Stimulated activated CD8-positive, alpha-beta memory T cell treated with anti-CD3 and anti-CD28 coated beads, Interleukin-7, amount 100 ng/mL, for 24 hours (primary cell): ENCODE measurements around the gene EOLA1.
"Not testable (repeated sequence)": the region's sequence is repeated elsewhere in the genome, so short reads cannot be mapped to it uniquely, and the experiment has no call there.

Experiments used
- DNase-seq: peaks from one replicate; pipeline ENCODE4 v3.0.0-alpha.2; 2020; ENCODE audit warnings: low read depth

EOLA1 gene

DNA sequence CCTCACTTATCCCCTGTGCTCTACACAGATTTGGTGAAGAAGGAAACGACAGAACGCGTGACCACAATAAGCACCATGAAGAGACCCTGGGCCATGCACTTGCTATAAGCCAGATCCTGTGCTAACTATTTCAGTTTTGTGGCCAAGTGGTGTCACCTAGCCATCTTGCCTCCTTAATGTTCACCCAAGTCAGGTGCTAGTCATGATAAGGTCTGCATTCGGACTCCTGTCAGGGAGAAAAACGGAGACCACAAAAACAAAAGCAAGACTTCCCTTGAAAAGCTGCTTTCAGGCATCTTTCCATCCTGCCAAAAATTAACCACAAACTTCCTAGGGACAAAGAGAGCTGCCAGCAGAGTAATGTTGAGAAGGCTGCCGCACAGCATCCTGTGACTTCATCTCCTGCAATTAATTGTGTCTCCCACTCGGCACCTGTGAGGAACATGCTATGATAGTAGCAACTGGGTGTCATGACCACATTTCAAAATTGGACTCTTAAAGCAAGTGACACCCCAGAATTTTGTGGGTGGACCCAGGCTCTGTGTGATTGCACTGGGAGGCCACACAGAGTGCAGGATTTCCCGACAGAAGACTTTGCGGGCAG lies 26.9 kb upstream of the EOLA1 start:
- no peak for DNase-seq

DNA sequence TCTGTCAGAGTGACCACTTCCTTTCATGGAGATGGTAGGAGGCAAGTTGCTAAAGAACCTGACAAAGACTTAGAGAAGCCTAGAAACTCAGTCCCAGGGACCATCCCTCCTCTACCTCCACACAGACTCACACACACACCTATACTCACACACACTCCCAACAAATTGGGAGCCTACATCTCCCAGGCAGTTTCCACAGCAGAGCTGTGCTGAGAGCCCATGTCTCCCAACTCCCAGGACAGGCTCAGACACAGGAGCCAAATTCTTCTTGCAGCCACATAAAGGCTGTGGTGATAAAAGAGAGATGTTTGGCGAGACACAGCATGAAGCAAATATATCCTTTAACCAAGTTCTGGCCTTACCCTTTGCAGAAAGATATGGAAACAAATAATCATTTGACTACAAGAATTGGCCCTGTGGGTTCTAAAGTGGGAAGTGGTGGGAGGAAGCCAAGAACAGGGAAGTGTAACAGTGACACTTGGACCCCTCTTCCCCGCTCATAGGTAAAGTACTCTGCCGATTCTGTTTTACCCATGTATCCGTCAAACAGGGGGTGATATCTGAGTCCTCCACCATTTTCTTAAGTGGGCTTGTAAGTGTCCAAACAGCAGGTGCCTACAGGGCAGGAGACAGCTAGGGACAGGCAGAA lies 24.7 kb upstream of the EOLA1 start:
- no peak for DNase-seq

DNA sequence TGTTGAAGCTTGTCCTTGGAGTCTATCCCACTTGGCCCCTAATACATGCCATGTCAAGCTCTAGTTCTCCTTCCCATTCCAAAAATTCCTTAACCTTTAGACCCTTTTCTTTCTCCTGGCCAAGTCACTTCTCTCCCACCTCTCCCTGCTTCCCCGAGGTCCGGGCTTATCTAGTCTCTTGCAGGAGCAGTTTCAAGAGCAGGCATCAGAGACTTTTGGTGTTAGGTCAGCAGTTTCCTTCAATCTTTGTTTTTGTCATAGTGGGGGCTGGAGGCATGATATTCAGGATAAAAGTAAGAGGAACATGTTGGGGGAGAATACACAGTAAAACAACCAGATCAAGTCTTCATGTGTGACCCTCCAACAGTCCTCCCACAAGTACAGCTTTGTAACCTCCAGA lies 24.2 kb upstream of the EOLA1 start:
- DNase-seq: no peak

DNA sequence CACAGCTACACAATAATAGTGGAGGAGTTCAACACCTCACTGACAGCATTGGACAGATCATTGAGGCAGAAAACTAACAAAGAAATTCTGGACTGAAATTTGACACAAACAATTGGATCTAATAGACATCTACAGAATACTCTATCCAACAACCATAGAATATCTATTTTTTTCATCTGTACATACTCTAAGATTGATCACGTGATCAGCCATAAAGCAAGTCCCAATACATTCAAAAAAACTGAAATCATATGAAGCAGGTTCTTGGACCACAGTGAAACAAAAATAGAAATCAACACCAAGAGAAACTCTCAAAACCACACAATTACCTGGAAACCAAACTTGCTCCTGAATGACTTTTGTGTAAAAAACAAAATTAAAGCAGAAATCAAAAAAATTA lies 23.5 kb upstream of the EOLA1 start:
- DNase-seq: no peak

DNA sequence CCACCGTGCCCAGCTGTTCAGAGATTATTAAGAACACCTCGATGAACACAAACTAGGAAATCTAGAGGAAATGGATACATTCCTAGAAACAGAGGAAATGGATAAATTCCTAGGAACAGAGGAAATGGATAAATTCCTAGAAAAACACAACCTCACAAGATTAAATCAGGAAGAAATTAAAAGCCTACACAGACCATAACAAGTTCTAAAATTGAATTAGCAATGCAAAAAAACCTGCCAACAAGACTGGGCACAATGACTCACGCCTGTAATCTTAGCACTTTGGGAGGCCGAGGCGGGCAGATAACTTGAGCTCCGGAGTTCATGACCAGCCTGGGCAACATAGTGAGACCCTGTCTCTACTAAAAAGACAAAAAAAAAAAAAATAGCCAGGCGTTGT lies 22.6 kb upstream of the EOLA1 start:
- DNase-seq: no peak

DNA sequence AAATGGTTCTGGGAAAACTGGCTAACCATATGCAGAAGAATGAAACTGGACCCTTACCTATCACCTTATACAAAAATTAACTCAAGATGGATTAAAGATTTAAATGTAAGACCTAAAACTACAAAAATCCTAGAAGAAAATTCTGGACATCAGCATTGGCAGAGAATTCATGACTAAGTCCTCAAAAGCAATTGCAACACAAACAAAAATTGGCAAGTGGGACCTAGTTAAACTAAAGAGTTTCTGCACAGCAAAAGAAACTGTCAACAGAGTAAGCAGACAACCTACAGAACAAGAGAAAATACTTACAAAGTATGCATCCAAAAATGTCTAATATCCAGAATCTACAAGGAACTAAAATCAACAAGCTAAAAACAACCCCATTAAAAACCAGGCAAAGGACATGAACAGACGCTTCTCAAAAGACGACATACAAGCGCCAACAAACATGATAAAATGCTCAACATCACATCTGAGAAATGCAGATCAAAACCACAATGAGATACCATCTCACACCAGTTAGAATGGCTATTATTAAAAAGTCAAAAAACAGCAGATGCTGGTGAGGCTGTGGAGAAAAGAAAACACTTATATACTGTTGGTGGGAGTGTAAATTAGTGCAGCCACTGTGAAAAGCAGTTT lies 20.1 kb upstream of the EOLA1 start:
- not testable (repeated sequence) for DNase-seq

DNA sequence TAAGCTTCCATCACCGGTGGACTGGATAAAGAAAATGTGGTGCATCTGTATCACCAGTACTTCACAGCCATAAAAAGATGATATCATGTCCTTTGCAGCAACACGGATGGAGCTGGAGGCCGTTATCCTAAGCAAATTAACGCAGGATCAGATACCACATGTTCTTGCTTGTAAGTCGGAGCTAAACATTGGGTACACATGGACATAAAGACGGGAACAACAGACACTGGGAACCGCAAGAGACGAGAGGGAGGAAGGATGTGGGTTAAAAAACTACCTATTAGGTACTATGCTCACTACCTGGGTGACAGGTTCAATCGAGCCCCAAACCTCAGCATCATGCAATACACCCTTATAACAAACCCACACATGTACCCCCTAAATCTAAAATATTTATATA lies 19.4 kb upstream of the EOLA1 start:
- no peak for DNase-seq

DNA sequence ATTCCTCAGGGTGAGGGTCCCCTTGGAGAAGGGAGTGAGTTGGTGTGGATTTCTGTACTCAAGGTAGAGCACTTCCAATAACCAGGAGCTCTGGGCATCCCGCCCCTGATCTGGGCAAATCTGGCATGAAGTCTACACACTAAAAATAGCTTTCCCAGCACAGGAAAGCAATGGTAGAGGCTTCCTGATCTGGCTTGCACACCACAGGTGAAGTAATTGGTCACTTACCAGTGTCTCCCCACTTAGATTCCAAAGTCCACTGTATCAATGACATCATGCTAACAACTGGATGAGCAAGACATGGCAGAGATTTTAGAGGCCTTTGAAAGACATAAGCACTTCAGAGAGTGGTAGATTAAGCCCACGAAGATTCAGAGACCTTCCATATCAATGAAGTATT lies 17.9 kb upstream of the EOLA1 start:
- DNase-seq: no peak

DNA sequence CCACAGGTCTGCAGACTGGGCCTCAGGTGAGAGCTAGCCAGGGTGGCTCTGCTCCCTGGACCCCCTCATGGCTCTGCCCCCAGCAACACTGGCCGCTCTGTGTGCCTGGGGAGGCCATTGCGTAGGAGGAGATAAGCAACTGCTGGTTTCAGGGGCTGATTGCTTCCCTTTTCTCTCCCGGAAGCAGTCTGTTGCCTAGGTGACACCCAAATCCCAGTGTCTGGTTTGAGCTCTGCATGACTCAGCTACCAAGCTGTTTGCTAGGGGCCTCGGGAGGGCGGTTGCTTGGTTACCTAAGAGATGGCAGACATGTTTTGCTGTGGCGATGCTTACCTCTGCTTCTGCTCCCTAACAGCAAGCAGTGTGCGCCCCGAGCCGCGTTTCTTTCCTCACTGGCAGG lies 15.4 kb upstream of the EOLA1 start:
- DNase-seq: not testable (repeated sequence)

DNA sequence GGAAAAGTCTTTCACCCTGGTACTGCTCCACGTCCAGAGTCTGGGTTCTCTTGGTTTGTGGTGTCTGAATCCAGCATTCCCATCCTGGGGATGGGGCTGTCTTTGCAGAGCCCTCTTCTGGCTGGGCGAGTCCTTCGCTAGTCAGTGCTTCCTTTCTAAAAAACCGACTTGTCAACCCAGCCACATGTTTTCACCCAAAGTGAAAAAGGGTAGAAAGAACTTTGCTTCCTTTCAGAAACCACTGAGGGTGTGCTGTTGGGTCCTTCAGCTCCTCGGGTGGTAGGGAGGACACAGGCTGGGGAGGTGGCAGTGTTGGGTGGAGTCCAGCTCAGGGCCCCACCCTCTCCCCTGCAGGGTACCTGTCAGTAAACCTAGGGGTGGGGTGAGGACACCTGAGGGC lies 14.9 kb upstream of the EOLA1 start:
- not testable (repeated sequence) for DNase-seq

DNA sequence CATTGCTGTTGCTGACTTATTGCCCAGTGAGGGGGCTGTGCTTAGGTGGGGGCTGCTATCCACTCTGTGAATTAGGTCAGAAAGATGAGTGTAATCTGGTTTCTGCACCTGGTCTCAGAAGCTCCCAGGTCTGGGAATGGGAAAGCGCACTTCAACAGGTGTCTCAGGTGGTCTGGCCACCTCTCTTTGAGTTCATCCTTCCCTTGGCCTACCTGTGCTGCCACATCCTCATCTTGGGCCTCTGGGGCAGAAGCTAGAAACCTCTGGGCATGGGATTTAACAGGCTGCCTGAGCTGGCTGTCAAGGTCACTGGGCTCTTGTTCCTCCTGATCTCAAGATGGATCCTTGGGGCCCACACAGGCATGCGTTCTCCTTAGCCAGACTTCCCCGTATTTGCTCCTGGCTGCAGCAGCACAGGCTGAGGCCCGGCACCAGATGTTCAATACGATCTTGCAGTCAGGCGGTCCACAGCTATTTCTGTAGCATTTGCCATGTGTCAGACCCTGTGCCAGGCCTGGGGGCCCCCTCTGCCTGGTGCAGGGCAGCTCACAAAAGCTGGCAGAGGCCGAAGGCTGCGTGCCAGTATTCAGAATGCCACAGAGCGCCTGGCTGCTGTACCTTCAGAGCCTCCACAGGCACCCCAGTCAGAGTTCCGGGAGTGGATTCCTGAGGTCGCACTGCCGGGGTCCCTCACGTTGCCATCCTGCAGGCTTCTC lies 14.3 kb upstream of the EOLA1 start:
- not testable (repeated sequence) for DNase-seq

DNA sequence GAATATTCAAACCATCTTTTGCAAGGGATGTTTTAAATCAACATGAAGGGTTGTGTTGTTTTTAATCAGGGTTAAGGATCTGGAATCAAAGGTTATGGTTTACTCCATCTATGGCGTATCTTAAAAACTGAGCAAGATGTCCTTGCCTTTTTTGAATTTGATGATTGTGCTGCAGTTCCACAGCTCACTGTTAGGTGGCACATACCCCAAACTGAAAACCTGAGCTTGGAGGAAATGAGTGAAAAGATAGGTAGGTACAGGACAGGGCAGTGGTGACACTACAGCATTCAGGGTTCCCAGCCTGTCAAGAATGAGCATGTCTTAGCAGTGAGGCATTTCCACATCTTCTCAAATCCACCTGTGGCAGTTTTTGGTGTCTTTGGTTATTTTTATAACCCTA lies 13.1 kb upstream of the EOLA1 start:
- no peak for DNase-seq

DNA sequence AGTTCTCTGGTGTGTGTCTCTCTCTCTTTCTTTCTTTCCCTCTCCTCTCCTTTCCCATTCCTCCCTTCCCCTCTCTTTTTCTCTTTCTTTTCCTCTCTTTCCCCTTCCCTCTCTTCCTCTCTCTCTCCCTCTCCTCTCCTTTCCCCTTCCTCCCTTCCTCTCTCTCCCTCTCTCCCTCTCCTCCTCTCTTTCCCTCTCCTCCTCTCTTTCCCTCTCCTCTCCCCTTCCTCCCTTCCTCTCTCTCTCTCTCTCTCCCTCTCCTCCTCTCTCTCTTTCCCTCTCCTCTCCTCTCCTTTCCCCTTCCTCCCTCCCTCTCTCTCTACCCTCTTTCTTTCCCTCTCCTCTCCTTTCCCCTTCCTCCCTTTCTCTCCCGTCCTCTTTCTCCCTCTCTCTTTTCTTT lies 12.4 kb upstream of the EOLA1 start:
- no peak for DNase-seq

DNA sequence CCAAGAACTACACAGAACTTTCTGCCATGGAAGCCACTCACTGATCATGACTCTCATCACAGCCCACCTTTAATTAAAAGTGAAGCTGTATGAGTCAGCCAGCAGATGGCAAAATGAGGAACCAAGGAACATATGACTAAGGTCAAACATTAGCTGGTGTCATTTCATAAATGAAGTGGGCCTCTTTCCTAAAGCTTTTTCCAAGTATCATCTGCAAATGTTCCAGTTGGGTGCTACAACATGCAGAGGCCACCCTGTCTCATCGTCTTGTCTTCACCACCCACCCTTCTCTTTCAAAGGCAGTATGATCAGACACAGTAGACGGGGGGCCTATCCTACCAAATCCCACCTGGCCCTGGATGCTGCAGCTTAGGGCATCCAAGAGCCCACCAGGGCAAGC lies 9.2 kb upstream of the EOLA1 start:
- no peak for DNase-seq

DNA sequence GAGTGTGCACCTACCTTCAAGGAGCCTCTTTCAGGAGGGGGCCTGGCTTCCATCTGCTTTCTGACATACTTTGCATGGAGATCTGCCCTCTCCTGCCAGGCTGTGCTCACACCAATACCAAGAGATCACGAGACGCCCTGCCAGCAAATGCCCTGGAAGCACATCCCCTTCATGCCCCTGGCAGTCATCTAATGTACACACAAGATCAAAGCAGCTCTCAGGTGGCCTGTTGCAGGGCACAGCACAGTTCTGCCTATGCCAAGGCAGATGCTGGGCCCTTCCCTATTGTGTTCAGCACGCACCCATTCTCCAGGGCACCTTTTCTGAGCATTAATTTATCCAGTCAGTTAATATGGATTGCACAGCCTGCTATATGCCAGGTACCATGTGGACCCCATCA lies 7.9 kb upstream of the EOLA1 start:
- not testable (repeated sequence) for DNase-seq

DNA sequence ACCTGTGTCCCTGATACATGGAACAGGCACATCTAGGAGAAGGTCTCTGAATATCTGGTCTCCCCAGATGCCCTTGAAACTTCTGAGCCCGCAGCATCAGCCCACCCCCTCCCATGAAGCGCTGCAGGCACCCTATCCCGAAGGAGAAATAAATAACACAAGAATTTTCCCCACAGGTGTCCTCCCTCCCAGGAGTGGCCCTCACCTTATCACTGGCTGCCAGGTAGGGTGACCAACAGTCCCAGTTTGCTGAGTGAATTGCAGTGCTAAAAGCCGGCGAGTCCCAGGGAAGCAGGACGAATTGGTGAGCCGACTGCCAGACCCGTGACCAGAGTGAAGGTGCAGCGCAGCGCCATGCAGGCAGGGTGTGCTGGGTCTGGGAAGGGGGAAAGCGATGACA lies 6.8 kb upstream of the EOLA1 start:
- not testable (repeated sequence) for DNase-seq

DNA sequence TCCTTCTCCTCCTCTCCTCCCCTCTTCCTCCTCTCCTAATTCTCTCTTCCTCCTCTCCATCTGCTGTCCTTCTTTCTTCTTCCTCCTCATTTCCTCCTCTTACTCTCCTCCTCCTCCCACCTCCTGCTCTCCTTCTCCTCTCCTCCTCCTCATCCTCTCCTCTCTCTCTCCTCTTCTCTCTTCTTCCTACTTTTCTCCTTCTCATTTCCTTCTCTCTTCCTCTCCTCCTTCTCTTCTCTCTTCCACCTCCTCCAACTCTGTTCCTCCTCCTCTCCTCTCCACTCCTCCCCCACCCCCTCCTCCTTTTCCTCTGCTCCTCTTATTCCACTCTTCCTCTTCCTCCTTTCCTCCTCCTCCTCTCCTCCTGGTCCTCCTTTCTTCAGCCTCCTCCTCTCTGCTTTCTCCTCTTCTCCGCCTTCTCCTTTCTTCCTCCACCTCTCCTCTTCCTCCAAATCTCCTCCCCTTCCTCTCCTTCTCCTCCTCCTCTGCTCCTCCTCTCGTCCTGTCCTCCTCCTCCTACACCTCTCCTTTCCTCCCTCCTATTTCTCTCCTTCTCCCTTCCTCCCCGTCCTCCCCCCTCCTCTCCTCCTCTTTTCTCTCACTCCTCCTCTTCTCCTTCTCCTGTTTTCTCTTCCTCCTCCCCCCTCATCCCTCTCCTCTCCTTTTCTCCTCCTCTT lies 5.7 kb upstream of the EOLA1 start:
- not testable (repeated sequence) for DNase-seq

DNA sequence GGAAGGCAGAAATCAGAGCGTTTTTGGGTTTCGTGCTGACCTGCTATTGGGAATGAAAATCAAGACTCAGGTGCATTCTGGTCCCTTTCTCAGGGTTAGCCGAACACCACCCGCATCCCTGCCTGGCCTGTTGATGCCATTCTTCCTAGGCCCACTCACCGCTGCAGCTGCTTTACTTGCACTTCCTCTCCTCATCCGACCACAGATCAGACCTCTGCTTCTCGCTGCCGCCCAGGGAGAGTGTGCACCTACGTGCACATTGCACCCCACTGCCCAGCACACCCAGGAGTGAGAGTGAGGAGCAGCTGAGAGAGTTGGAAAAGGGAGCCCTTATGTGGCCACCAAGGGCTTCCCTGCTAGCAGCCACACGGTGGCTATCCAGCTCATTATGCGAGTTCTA lies 3.3 kb upstream of the EOLA1 start:
- DNase-seq: not testable (repeated sequence)

DNA sequence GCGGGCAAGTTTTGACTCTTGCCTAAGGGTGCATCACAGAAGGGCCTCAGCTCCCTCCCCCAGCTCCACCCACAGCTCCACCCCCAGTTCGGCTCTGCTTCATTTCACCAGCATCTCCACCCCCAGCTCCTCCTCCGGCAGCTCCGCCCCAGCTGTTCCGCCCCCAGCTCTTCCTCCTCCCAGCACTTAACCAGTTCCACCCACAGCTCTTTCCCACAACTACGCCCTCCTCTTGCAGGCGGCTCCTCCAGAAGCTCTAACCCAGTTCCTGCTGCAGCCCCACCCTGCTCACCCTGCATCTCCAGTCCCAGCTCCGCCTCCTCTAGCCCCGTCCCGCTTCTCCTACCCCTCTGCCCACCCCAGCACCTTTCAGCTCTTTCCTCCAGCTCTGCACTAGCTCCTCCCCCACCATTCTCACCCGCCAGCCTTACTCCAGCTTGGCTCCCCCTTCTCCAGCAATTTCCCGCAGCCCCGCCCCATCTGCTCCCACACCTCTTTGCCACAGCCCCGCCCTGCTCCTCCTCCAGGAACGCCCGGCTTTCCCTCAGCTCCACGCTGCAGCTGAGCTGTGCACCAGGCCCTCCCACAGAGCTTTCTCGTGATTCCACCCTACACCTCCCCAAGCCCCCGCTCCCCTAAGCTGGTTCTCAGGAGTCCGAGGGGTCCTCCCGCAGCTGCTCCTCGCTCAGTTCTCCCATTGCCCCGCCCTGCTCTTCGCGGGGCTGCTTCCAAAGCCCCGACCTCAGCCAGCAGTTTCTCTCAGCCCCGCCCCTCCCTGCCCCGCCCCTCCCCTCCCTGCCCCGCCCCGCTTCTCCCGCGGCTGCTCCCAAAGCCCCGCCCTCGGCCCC lies 1.3 kb upstream of the EOLA1 start:
- peak; percentile 66 for DNase-seq

DNA sequence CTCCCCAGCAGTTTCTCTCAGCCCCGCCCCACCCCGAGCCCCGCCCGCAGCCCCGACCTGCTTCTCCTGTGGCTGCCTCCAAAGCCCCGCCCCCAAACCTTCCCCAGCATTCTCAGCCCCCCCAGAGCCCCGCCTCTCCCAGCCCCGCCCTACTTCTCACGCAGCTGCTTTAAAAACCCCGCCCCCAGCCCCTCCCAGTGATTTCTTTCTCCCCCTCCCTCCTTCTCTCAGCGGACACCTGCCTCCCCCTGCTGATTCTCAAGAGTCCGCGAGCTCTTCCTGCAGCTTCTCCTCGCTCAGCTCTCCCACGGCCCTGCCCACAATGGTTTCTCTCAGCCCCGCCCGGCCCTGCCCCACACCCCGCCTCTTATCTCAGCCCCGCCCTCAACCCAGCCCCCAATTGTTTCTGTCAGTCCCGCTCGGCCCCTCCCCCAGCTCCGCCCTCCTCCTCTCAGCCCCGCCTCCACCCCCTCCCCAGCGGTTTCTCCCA lies 636 bp upstream of the EOLA1 start:
- peak; percentile 72 for DNase-seq

DNA sequence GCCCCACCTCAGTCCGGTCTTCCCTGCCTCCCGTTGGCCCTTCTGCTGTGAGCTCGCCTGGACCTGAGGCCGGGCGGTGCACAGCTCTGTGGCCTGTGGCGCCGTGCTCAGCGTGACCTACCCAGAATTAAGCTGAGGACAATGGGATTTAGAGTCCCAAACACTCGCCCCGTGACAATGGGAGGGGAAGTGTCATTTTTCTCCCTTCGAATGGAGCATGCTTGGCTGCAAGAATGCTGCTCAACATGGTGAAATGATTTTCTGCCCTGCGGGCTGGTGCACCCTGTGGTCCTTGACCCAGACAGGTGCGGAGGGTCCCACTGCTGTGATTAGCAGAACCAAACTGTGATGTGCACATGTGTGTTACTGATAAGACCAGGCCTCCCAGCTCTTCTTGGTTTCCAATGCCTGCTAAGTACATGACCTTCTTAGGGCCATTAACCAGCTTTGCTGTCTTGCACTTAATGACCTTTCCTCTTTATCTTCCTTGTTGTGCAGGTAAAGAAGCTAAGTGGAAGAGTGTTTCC lies 772 bp downstream of the EOLA1 start:
- DNase-seq: no peak
